Measurements from ENCODE around the gene RRP9.

GRCh38 chr3:51904034-51904823, 37.5 kb downstream of the RRP9 start:
- TF ChIP-seq CTCF (conservative IDR thresholded peaks at IDR 0.05; ENCODE audit: low read length) (no peak), EZH2phosphoT487 (IDR thresholded peaks at IDR 0.05; ENCODE audit: borderline replicate concordance) (no peak)

Measured in Loucy (cell line).